CD4-positive, alpha-beta T cell (primary cell): Measurements from ENCODE around the gene MPPED2. TPM values are rescaled to one million over a fixed set of nuclear protein-coding genes. Genes with fewer than 3 reads are reported as not detected.

Experiments
- ATAC-seq: fragments of 200-7000 bp; cut with Tn5 transposase; one replicate; pipeline ENCODE4 v1.10.0; 2022; ENCODE audit warnings: mild to moderate bottlenecking; ENCODE audit not compliant: poor library complexity
- CTCF ChIA-PET: fragments of 350-600 bp; sonication (Branson Sonifier 250); formaldehyde crosslinking; loops from one replicate; lab custom pipeline; 2021; ENCODE audit warnings: antibody characterized with exemption, inconsistent platforms; lab: Charles Lee
- POLR2A ChIA-PET: fragments of 350-600 bp; sonication (Branson Sonifier 250); formaldehyde crosslinking; loops from one replicate; lab custom pipeline; 2021; ENCODE audit warnings: antibody characterized with exemption, inconsistent platforms; lab: Charles Lee
- DNase-seq, 14 experiments: peaks; one replicate each; pipeline ENCODE4 v3.0.0-alpha.2; 2013 to 2020; ENCODE audit warnings: mixed read lengths in 2 of 14
- H3K27ac ChIP-seq, 2 donors: one replicate each; pipeline versions ENCODE4 v1.5.1 to v1.7.0; 2013; ENCODE audit warnings: low read length in 2 of 2, low read depth in 1 of 2, mild to moderate bottlenecking in 1 of 2
- H3K27me3 ChIP-seq, 2 experiments: 1 replicate in 1 of 2; 2 replicates in 1 of 2; pipeline versions ENCODE4 v1.6.1 to v1.7.0; 2013; ENCODE audit warnings: low read length in 2 of 2, control low read depth in 1 of 2, mild to moderate bottlenecking in 1 of 2, moderate library complexity in 1 of 2; ENCODE audit not compliant: insufficient read depth in 2 of 2, control insufficient read depth in 1 of 2
- H3K36me3 ChIP-seq: one replicate; pipeline ENCODE4 v1.6.1; 2013; ENCODE audit warnings: low read length, control low read depth; ENCODE audit not compliant: insufficient read depth
- H3K4me1 ChIP-seq: one replicate; pipeline ENCODE4 v1.6.1; 2013; ENCODE audit warnings: low read length, control low read depth; ENCODE audit not compliant: insufficient read depth
- H3K4me3 ChIP-seq: one replicate; pipeline ENCODE4 v1.5.1; 2013; ENCODE audit warnings: mild to moderate bottlenecking, low read length, moderate library complexity
- H3K9me3 ChIP-seq, 2 experiments: 1 replicate in 1 of 2; 2 replicates in 1 of 2; pipeline versions ENCODE4 v1.6.1 to v1.7.0; 2013; ENCODE audit warnings: low read length in 2 of 2, mild to moderate bottlenecking in 2 of 2, control low read depth in 1 of 2, moderate library complexity in 1 of 2; ENCODE audit not compliant: control insufficient read depth in 1 of 2, insufficient read depth in 1 of 2
- H3K27ac Mint-ChIP-seq: one replicate; pipeline ENCODE4 v1.8.0; 2020; ENCODE audit warnings: mixed read lengths
- H3K27me3 Mint-ChIP-seq: one replicate; pipeline ENCODE4 v1.8.0; 2021; ENCODE audit warnings: mixed read lengths
- H3K36me3 Mint-ChIP-seq: one replicate; pipeline ENCODE4 v1.8.0; 2021; ENCODE audit warnings: low read depth, mixed read lengths
- H3K4me1 Mint-ChIP-seq: one replicate; pipeline ENCODE4 v1.8.0; 2021; ENCODE audit warnings: low read depth, mixed read lengths
- H3K4me3 Mint-ChIP-seq: one replicate; pipeline ENCODE4 v1.8.0; 2020; ENCODE audit warnings: mild to moderate bottlenecking, mixed read lengths
- H3K9me3 Mint-ChIP-seq: one replicate; pipeline ENCODE4 v1.8.0; 2020; ENCODE audit warnings: mixed read lengths
- CTCF ChIP-seq: fragments of 200-600 bp; IDR thresholded peaks from one replicate; pipeline ENCODE4 v1.8.0; 2022; ENCODE audit warnings: antibody characterized with exemption, mild to moderate bottlenecking
- intact Hi-C, 2 experiments: fragments of 100-400 bp; cut with DNase I in 1 of 2; cut with micrococcal nuclease in 1 of 2; formaldehyde crosslinking; loops; one replicate each; pipeline versions ENCODE4 v1.15.1 to v1.9.0; 2023 to 2025; cut with DNase I, micrococcal nuclease
- total RNA-seq, 174 experiments: library from RNA in 2 of 174; stranded (reverse) in 2 of 174; gene quantifications; one replicate each; pipeline ENCODE4 v1.2.3 and lab custom pipeline; 2021 to 2026

The MPPED2 gene
- total RNA-seq, 2 experiments from 2014 or later = 0.96 to 1.7 TPM

DNA sequence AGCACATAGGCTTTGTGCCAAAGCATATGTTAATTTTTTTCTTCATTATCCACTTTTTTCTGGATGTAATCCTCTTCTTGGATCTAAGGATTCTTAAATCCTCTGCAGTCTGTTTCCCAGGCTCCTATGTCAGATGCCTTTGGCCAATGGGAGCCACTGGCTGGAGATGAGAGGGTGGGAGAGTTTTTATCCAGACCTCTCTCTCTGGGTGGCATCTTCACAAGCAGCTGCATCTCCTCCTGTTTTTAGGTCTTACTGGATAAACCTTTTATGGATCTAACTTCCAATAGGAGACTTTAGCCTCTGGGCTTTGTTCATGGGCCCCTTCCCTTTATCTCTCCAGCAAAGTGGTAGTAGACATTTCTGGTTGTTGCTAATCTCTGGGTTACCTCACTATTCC, 22.4 kb upstream of the MPPED2 start:
- intact Hi-C loops = no loop called here
- Mint-ChIP-seq H3K36me3 (no peaks in the 10 kb centered on the region), H3K9me3 (peaks cover 2% of the 10 kb centered on the region), H3K4me1 (no peaks in the 10 kb centered on the region), H3K4me3 (no peak overlapping the region), H3K27me3 (no peaks in the 10 kb centered on the region), H3K27ac (no peak overlapping the region)
- ATAC-seq (no peak), DNase-seq (no peak)
- Histone ChIP-seq H3K4me1 (no peaks in the 10 kb centered on the region), H3K9me3 (peaks cover 0 to 5% of the 10 kb centered on the region in 2 experiments), H3K36me3 (no peaks in the 10 kb centered on the region), H3K4me3 (no peak overlapping the region), H3K27me3 (no peaks in the 10 kb centered on the region), H3K27ac (no peak overlapping the region)
- POLR2A ChIA-PET = no interaction called here
- CTCF ChIA-PET = no interaction called here
- no peak for TF ChIP-seq CTCF

GRCh38 chr11:30605036-30605605, 19.0 kb upstream of the MPPED2 start:
- CTCF ChIA-PET = no interaction called here
- intact Hi-C loops = no loop called here
- Histone ChIP-seq H3K4me3 (no peak overlapping the region), H3K9me3 (peaks cover 0 to 5% of the 10 kb centered on the region in 2 experiments), H3K27ac (no peak overlapping the region), H3K27me3 (no peaks in the 10 kb centered on the region), H3K4me1 (no peaks in the 10 kb centered on the region), H3K36me3 (no peaks in the 10 kb centered on the region)
- H3K9me3 Mint-ChIP-seq = peaks cover 7% of the 10 kb centered on the region
- no peak overlapping the region for H3K27ac Mint-ChIP-seq
- H3K4me1 Mint-ChIP-seq = no peaks in the 10 kb centered on the region
- ATAC-seq = no peak
- POLR2A ChIA-PET = no interaction called here
- no peaks in the 10 kb centered on the region for H3K36me3 Mint-ChIP-seq
- H3K4me3 Mint-ChIP-seq = no peak overlapping the region
- no peaks in the 10 kb centered on the region for H3K27me3 Mint-ChIP-seq
- TF ChIP-seq CTCF = no peak
- no peak for DNase-seq

DNA sequence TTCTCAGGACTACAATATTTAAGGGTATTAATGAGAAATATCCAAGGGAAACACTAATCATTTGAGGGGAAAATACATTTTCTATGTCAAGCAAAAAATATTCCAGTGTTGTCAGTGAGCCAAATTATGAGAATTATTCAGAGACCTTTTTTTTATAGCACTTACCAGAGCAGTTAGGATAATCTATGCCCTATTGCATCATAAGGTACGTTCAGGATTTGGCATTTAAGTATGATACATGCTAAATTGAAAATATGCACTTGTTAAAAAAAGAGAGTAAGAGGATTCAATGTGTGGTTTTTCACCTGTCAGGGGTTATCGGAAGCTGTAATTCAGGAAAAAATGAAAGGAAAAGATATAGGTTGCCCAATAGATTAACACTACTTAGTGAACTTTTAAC, 17.2 kb upstream of the MPPED2 start:
- peaks cover 0 to 5% of the 10 kb centered on the region in 2 experiments for H3K9me3 ChIP-seq
- H3K4me3 ChIP-seq = no peak overlapping the region
- H3K27me3 ChIP-seq = no peaks in the 10 kb centered on the region
- ATAC-seq (no peak), DNase-seq (no peak)
- H3K27ac ChIP-seq = no peak overlapping the region
- Mint-ChIP-seq H3K27ac (no peak overlapping the region), H3K4me3 (no peak overlapping the region), H3K4me1 (no peaks in the 10 kb centered on the region), H3K36me3 (no peaks in the 10 kb centered on the region), H3K27me3 (no peaks in the 10 kb centered on the region), H3K9me3 (peaks cover 7% of the 10 kb centered on the region)
- H3K4me1 ChIP-seq = no peaks in the 10 kb centered on the region
- ChIA-PET POLR2A (no interaction called here), CTCF (no interaction called here)
- intact Hi-C loops = no loop called here
- no peak for TF ChIP-seq CTCF
- no peaks in the 10 kb centered on the region for H3K36me3 ChIP-seq
